GM12878 (cell line): ENCODE data around the gene ACYP2. TPM values are rescaled to one million over a fixed set of nuclear protein-coding genes. Genes with fewer than 3 reads are reported as not detected.

Experiments
- ATAC-seq: fragments of 200-7000 bp; cut with Tn5 transposase; 3 replicates; pipeline ENCODE4 v1.9.1; 2020; ENCODE audit warnings: mild to moderate bottlenecking, moderate library complexity
- BruUV-seq: library from RNA; stranded (reverse); fragments of 400-500 nt; replicated peaks from 2 replicates; lab custom pipeline; 2021; lab: Mats Ljungman, UMichigan
- CTCF ChIA-PET: fragments of 300-600 bp; sonication (Branson Sonifier 250); formaldehyde crosslinking; extraction: SDS; loops from one replicate; lab custom pipeline; 2021; ENCODE audit warnings: inconsistent platforms; lab: Yijun Ruan, JAX
- POLR2A ChIA-PET: fragments of 350-600 bp; formaldehyde crosslinking; extraction: SDS; loops from one replicate; lab custom pipeline; 2021; ENCODE audit warnings: inconsistent platforms; lab: Charles Lee
- RAD21 ChIA-PET: fragments of 300-600 bp; sonication (Branson Sonifier 250); formaldehyde crosslinking; loops from one replicate; lab custom pipeline; 2023; ENCODE audit warnings: antibody characterized with exemption; ENCODE audit not compliant: unreplicated experiment; lab: Charles Lee
- SMC1A ChIA-PET: fragments of 300-600 bp; sonication (Branson Sonifier 250); formaldehyde crosslinking; loops from one replicate; lab custom pipeline; 2023; ENCODE audit not compliant: unreplicated experiment, uncharacterized antibody; lab: Charles Lee
- DNase-seq: peaks from one replicate; pipeline ENCODE4 v3.0.0-alpha.2; 2011; ENCODE audit warnings: low read depth, low spot score
- FAIRE-seq: peaks from 3 replicates; lab custom pipeline; 2011; peaks lifted over from hg19 to GRCh38; lab: Jason Lieb, UNC
- H2AFZ ChIP-seq: 2 replicates; pipeline ENCODE4 v1.6.0; 2011; ENCODE audit warnings: low read depth, low read length, control low read depth; ENCODE audit not compliant: control insufficient read depth
- H3K27ac ChIP-seq: 2 replicates; pipeline ENCODE4 v1.5.1; 2011; ENCODE audit warnings: control low read depth; ENCODE audit not compliant: control insufficient read depth, insufficient read depth
- H3K27me3 ChIP-seq, 2 experiments: replicated peaks in 1 of 2; 2 replicates each; pipeline versions ENCODE4 v1.6.0 to v1.6.1; 2011; ENCODE audit warnings: low read length in 1 of 2; ENCODE audit not compliant: control insufficient read depth in 2 of 2, insufficient read depth in 2 of 2
- H3K36me3 ChIP-seq, 2 experiments: 2 replicates each; pipeline ENCODE4 v1.5.1; 2011; ENCODE audit warnings: low read length in 1 of 2; ENCODE audit not compliant: control insufficient read depth in 2 of 2, insufficient read depth in 2 of 2
- H3K4me1 ChIP-seq: 2 replicates; pipeline ENCODE4 v1.6.1; 2011; ENCODE audit warnings: mild to moderate bottlenecking, low read length, moderate library complexity, mixed read lengths; ENCODE audit not compliant: control insufficient read depth, insufficient read depth
- H3K4me2 ChIP-seq: 2 replicates; pipeline ENCODE4 v1.6.0; 2011; ENCODE audit warnings: control low read depth; ENCODE audit not compliant: control insufficient read depth, insufficient read depth
- H3K4me3 ChIP-seq: fragments of 200-600 bp; sonication (generic); 2 replicates; pipeline ENCODE4 v1.5.1; 2016
- H3K79me2 ChIP-seq: 2 replicates; pipeline ENCODE4 v1.6.0; 2011; ENCODE audit warnings: low read length; ENCODE audit not compliant: control insufficient read depth, insufficient read depth
- H3K9ac ChIP-seq: 2 replicates; pipeline ENCODE4 v1.8.0; 2011; ENCODE audit warnings: low read length, control low read depth, mixed read lengths; ENCODE audit not compliant: control insufficient read depth, insufficient read depth
- H3K9me3 ChIP-seq: replicated peaks from 3 replicates; pipeline ENCODE4 v1.5.1; 2011; ENCODE audit warnings: mild to moderate bottlenecking, low read length; ENCODE audit not compliant: control insufficient read depth, insufficient read depth
- H4K20me1 ChIP-seq: 2 replicates; pipeline ENCODE4 v1.6.0; 2011; ENCODE audit not compliant: control insufficient read depth, insufficient read depth
- ASH2L ChIP-seq: fragments of 300-600, 200-600 bp; sonication (generic); IDR thresholded peaks from 2 replicates; pipeline ENCODE4 v1.6.1; 2017; ENCODE audit warnings: low read depth, mild to moderate bottlenecking, borderline replicate concordance
- ATF7 ChIP-seq: fragments of 450-650 bp; IDR thresholded peaks from 2 replicates; pipeline ENCODE4 v1.6.1; 2016; ENCODE audit warnings: low read depth, mild to moderate bottlenecking
- BMI1 ChIP-seq: fragments of 450-650 bp; IDR thresholded peaks from 2 replicates; pipeline ENCODE4 v1.6.1; 2016; ENCODE audit warnings: mild to moderate bottlenecking, moderate library complexity, borderline replicate concordance
- CBFB ChIP-seq: IDR thresholded peaks from 2 replicates; pipeline ENCODE4 v1.6.1; 2016; ENCODE audit warnings: antibody characterized with exemption, low read depth
- CHD4 ChIP-seq: fragments of 200-600 bp; sonication (generic); IDR thresholded peaks from 2 replicates; pipeline ENCODE4 v1.6.1; 2016; ENCODE audit warnings: mild to moderate bottlenecking
- EZH2 ChIP-seq: IDR thresholded peaks from 2 replicates; pipeline ENCODE4 v1.6.1; 2012; ENCODE audit warnings: low read depth, mild to moderate bottlenecking, control low read depth, inconsistent platforms, low read length, borderline replicate concordance; ENCODE audit not compliant: control insufficient read depth
- JUND ChIP-seq: IDR thresholded peaks from 2 replicates; pipeline ENCODE4 v1.6.1; 2012; ENCODE audit warnings: low read depth, mild to moderate bottlenecking, low read length, improper control_type of control experiment, moderate library complexity
- MTA2 ChIP-seq: fragments of 450-650 bp; IDR thresholded peaks from 2 replicates; pipeline ENCODE4 v1.6.1; 2016; ENCODE audit warnings: low read depth, mild to moderate bottlenecking, moderate library complexity
- RBBP5 ChIP-seq: fragments of 200-600 bp; sonication (generic); conservative IDR thresholded peaks from 2 replicates; pipeline ENCODE4 v1.6.1; 2016
- TCF12 ChIP-seq: IDR thresholded peaks from 2 replicates; pipeline ENCODE4 v1.6.1; 2011; ENCODE audit warnings: low read depth, mild to moderate bottlenecking, low read length
- WGBS: methylation state at CpG from one replicate; pipeline ENCODE4 v1.1.6; 2016; ENCODE audit warnings: low lambda C conversion rate; ENCODE audit not compliant: insufficient replicate concordance, insufficient coverage; ENCODE audit errors: missing lambda C conversion rate; 5-methylcytosine and 5-hydroxymethylcytosine counted together
- in situ Hi-C: fragments of 300-500 bp; cut with MboI; formaldehyde crosslinking; loops from 9 replicates; pipeline ENCODE4 v1.14.3; 2018; ENCODE audit warnings: mixed read lengths
- intact Hi-C: fragments of 100-400 bp; cut with micrococcal nuclease; formaldehyde crosslinking; loops from one replicate; pipeline ENCODE4 v1.14.2; 2022; ENCODE audit not compliant: unreplicated experiment
- polyA plus RNA-seq, 11 experiments: library from polyadenylated mRNA; depleted of rRNA in 4 of 11; unstranded in 6 of 11; stranded (reverse) in 5 of 11; fragments of >200 nt; fragmentation: Nextera tagmentation in 4 of 11; fragmentation: Illumina TruSeq in 1 of 11; extraction: Ambion mirVana in 4 of 11; extraction: Trizol in 1 of 11; gene quantifications; 1 replicate in 1 of 11; 2 replicates in 10 of 11; pipeline versions ENCODE4 v1.2.1 to v1.2.3, GENCODE V29; 2011 to 2016; ENCODE audit warnings: inconsistent platforms in 2 of 11, missing spikeins in 2 of 11, low read depth in 1 of 11
- total RNA-seq, 4 experiments: library from RNA; depleted of rRNA in 3 of 4; stranded (reverse); fragments of >200 nt in 3 of 4; fragmentation: Illumina TruSeq in 1 of 4; extraction: Trizol in 1 of 4; gene quantifications; 2 replicates each; pipeline versions ENCODE4 v1.2.1 to v1.2.3, GENCODE V29; 2013 to 2021
- TF ChIP-seq, protein P1 (sequence below): fragments of 450-650 bp; formaldehyde crosslinking; IDR thresholded peaks from 2 replicates; pipeline ENCODE4 v1.4.0; 2020; ENCODE audit warnings: mild to moderate bottlenecking, moderate library complexity
- TF ChIP-seq, protein P2 (sequence below): fragments of 450-650 bp; IDR thresholded peaks from 2 replicates; pipeline ENCODE4 v1.6.1; 2016; ENCODE audit warnings: mild to moderate bottlenecking
- TF ChIP-seq, protein P3 (sequence below): IDR thresholded peaks from 2 replicates; pipeline ENCODE4 v1.6.1; 2011; ENCODE audit warnings: borderline replicate concordance, low read depth, mild to moderate bottlenecking, moderate library complexity, mixed read lengths, low read length; ENCODE audit not compliant: insufficient read depth; ENCODE audit errors: extremely low read length

Gene ACYP2
- total and polyA plus RNA-seq, 10 of the 15 experiments (the other 5 are each of a cell fraction or from before 2014, with no cell fraction given) = 4.2 to 16.3 (median 9.0) TPM

DNA sequence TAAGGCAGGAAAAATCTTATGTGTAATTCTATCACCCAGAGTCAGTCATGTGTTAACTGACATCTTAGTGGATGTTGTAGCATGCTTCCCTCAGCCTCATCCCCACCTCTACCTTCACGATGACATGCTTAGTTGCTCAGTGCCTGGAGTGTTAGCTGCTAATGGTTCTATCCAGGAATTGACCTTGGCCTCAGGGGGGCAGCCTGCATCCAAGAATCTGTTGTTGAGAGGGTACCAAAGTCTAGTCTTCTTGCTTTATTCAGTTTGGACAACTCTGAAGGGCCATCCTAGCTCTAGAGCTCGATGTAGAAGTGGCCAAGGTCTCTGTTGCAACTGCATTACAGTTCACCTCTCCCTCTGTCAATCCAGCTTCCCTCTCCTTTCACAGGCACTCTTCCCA, 61.2 kb downstream of the ACYP2 start (continued):
- TF ChIP-seq ASH2L = no peak
- TF ChIP-seq, protein P1, sequence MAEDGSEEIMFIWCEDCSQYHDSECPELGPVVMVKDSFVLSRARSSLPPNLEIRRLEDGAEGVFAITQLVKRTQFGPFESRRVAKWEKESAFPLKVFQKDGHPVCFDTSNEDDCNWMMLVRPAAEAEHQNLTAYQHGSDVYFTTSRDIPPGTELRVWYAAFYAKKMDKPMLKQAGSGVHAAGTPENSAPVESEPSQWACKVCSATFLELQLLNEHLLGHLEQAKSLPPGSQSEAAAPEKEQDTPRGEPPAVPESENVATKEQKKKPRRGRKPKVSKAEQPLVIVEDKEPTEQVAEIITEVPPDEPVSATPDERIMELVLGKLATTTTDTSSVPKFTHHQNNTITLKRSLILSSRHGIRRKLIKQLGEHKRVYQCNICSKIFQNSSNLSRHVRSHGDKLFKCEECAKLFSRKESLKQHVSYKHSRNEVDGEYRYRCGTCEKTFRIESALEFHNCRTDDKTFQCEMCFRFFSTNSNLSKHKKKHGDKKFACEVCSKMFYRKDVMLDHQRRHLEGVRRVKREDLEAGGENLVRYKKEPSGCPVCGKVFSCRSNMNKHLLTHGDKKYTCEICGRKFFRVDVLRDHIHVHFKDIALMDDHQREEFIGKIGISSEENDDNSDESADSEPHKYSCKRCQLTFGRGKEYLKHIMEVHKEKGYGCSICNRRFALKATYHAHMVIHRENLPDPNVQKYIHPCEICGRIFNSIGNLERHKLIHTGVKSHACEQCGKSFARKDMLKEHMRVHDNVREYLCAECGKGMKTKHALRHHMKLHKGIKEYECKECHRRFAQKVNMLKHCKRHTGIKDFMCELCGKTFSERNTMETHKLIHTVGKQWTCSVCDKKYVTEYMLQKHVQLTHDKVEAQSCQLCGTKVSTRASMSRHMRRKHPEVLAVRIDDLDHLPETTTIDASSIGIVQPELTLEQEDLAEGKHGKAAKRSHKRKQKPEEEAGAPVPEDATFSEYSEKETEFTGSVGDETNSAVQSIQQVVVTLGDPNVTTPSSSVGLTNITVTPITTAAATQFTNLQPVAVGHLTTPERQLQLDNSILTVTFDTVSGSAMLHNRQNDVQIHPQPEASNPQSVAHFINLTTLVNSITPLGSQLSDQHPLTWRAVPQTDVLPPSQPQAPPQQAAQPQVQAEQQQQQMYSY = no peak
- no peak for TF ChIP-seq TCF12

DNA sequence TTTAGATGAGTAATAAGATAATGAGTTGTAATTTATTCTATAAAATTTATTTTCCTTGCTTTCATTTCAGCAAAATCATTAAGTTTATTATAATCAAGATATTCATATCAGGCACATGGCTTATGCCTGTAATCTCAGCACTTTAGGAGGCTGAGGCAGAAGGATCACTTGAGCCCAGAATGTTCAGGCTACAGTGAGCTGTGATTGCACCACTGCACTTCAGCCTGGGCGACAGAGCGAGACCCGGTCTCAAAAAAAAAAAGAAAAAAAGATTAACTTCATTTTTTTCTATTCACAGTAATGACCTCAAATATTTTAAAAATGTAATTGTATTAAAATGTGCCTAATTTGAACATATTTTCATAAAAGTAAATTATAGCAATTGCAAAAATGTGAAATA, 67.9 kb downstream of the ACYP2 start:
- H3K27me3 ChIP-seq = no peaks in the 10 kb centered on the region
- ATAC-seq (no peak), DNase-seq (no peak)
- TF ChIP-seq RBBP5 (no peak), EZH2 (no peak), CBFB (no peak), BMI1 (no peak), CHD4 (no peak), ATF7 (no peak), MTA2 (no peak), JUND (no peak)
- TF ChIP-seq, protein P2, sequence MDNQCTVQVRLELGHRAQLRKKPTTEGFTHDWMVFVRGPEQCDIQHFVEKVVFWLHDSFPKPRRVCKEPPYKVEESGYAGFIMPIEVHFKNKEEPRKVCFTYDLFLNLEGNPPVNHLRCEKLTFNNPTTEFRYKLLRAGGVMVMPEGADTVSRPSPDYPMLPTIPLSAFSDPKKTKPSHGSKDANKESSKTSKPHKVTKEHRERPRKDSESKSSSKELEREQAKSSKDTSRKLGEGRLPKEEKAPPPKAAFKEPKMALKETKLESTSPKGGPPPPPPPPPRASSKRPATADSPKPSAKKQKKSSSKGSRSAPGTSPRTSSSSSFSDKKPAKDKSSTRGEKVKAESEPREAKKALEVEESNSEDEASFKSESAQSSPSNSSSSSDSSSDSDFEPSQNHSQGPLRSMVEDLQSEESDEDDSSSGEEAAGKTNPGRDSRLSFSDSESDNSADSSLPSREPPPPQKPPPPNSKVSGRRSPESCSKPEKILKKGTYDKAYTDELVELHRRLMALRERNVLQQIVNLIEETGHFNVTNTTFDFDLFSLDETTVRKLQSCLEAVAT = no peak
- TF ChIP-seq, protein P3, sequence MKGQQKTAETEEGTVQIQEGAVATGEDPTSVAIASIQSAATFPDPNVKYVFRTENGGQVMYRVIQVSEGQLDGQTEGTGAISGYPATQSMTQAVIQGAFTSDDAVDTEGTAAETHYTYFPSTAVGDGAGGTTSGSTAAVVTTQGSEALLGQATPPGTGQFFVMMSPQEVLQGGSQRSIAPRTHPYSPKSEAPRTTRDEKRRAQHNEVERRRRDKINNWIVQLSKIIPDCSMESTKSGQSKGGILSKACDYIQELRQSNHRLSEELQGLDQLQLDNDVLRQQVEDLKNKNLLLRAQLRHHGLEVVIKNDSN = no peak
- TF ChIP-seq, all 136 proteins: peak for 0
- Histone ChIP-seq H2AFZ (no peak overlapping the region), H3K27ac (no peak overlapping the region), H3K9ac (no peak overlapping the region), H3K4me2 (no peak overlapping the region), H3K4me1 (no peaks in the 10 kb centered on the region), H3K36me3 (no peaks in the 10 kb centered on the region), H3K9me3 (no peaks in the 10 kb centered on the region), H4K20me1 (no peaks in the 10 kb centered on the region), H3K79me2 (no peaks in the 10 kb centered on the region), H3K4me3 (no peak overlapping the region)
- POLR2A ChIA-PET = interaction anchor here (0.6 kb wide), 1 partner anchor 305 kb away, joined by 9 read pairs; no protein-coding TSS in a partner anchor
- in situ Hi-C loops (no loop called here), intact Hi-C loops (no loop called here)
- 100% methylated on average over 2 of the region's 3 CpGs for WGBS
- CTCF ChIA-PET = interaction anchor here (1.4 to 1.7 kb wide), 2 partner anchors 13 to 319 kb away, joined by 4 to 5 read pairs; no protein-coding TSS in a partner anchor
- no TSS peak for BruUV-seq
- RAD21 ChIA-PET = no interaction called here
- SMC1A ChIA-PET = no interaction called here
- no peak for FAIRE-seq
